ENCODE measurements around the gene SAMD10. TPM values are rescaled to one million over a fixed set of nuclear protein-coding genes. Genes with fewer than 3 reads are reported as not detected.

Gene SAMD10
- total and polyA plus RNA-seq, 12 donors = 1.1 to 8.8 (median 4.4) TPM

MicroRNAs encoded within 50 kb of the gene (microRNA counts, 767-probe panel; counts per million panel counts)
- microRNA hsa-miR-1914-5p (0 counts per million in 2 donors), microRNA hsa-miR-647 (0 counts per million in 2 donors)

Small RNAs within 50 kb of the gene (microRNA-seq; reads per million reads assigned to microRNA genes)
- gene MIR1914 = 0 to 3.4 (median 1.9) reads per million in 3 donors
- 0 to 0.45 (median 0) reads per million in 3 donors for gene MIR647

Small RNAs within 50 kb of the gene (small RNA-seq; reads per million reads assigned to genes)
- 0 reads per million in 2 donors for gene MIR647

Other genes with a start within 250 kb of the SAMD10 start
- 10 to 100 TPM in 4 of 9 donors, 1 to 10 TPM in 5; 1.6 to 32.2 (median 6.3) TPM for gene LIME1, start 243.0 kb downstream of the SAMD10 start, total RNA-seq
- 100 to 1,000 TPM in 1 of 3 donors, 10 to 100 TPM in 1, under 1 TPM in 1; 0.22 to 103 (median 45.0) TPM for gene LIME1, start 243.0 kb downstream of the SAMD10 start, polyA plus RNA-seq
- 100 to 1,000 TPM in 1 of 9 donors, 10 to 100 TPM in 8; 28.4 to 122 (median 46.7) TPM for gene SLC2A4RG, start 239.9 kb downstream of the SAMD10 start, total RNA-seq
- 100 to 1,000 TPM in 2 of 3 donors, 1 to 10 TPM in 1; 7.9 to 210 (median 150) TPM for gene SLC2A4RG, start 239.9 kb downstream of the SAMD10 start, polyA plus RNA-seq
- 10 to 100 TPM in 5 of 9 donors, 1 to 10 TPM in 4; 7.7 to 22.4 (median 13.7) TPM for gene ZBTB46, start 148.4 kb downstream of the SAMD10 start, total RNA-seq
- gene ZBTB46, start 148.4 kb downstream of the SAMD10 start, polyA plus RNA-seq = 10 to 100 TPM in 1 of 3 donors, 1 to 10 TPM in 1, under 1 TPM in 1; 0.77 to 11.3 (median 5.4) TPM
- gene ABHD16B, start 118.1 kb downstream of the SAMD10 start, total RNA-seq = not detected
- gene ABHD16B, start 118.1 kb downstream of the SAMD10 start, polyA plus RNA-seq = 1 to 10 TPM in 1 of 3 donors, under 1 TPM in 1, not detected in 1; 0.54 to 1.2 TPM
- 100 to 1,000 TPM in 6 of 9 donors, 10 to 100 TPM in 3; 81.9 to 125 (median 112) TPM for gene TPD52L2, start 114.4 kb downstream of the SAMD10 start, total RNA-seq
- gene TPD52L2, start 114.4 kb downstream of the SAMD10 start, polyA plus RNA-seq = 100 to 1,000 TPM in 2 of 3 donors, 10 to 100 TPM in 1; 92.2 to 114 (median 110) TPM
- 10 to 100 TPM; 53.8 to 78.0 (median 64.7) TPM for gene DNAJC5, start 84.5 kb downstream of the SAMD10 start, total RNA-seq
- 10 to 100 TPM; 26.5 to 31.7 (median 29.7) TPM for gene DNAJC5, start 84.5 kb downstream of the SAMD10 start, polyA plus RNA-seq
- 10 to 100 TPM; 14.9 to 56.8 (median 37.7) TPM for gene UCKL1, start 23.2 kb downstream of the SAMD10 start, total RNA-seq
- gene UCKL1, start 23.2 kb downstream of the SAMD10 start, polyA plus RNA-seq = 100 to 1,000 TPM in 1 of 3 donors, 10 to 100 TPM in 2; 12.1 to 101 (median 91.3) TPM
- gene ZNF512B, start 9.7 kb downstream of the SAMD10 start, total RNA-seq = 10 to 100 TPM in 7 of 9 donors, 1 to 10 TPM in 2; 8.5 to 24.7 (median 14.0) TPM
- gene ZNF512B, start 9.7 kb downstream of the SAMD10 start, polyA plus RNA-seq = 10 to 100 TPM in 2 of 3 donors, 1 to 10 TPM in 1; 3.5 to 39.4 (median 12.1) TPM
- gene PRPF6, start 1.5 kb upstream of the SAMD10 start, total RNA-seq = 10 to 100 TPM; 49.4 to 73.9 (median 57.6) TPM
- 10 to 100 TPM; 48.3 to 49.8 (median 49.1) TPM for gene PRPF6, start 1.5 kb upstream of the SAMD10 start, polyA plus RNA-seq
- gene C20orf204, start 56.5 kb upstream of the SAMD10 start, total RNA-seq = 1 to 10 TPM in 2 of 9 donors, under 1 TPM in 7; 0.13 to 1.9 (median 0.42) TPM
- gene C20orf204, start 56.5 kb upstream of the SAMD10 start, polyA plus RNA-seq = 1 to 10 TPM in 2 of 3 donors, under 1 TPM in 1; 0.05 to 4.8 (median 1.6) TPM
- 10 to 100 TPM in 5 of 9 donors, 1 to 10 TPM in 3, under 1 TPM in 1; 0.89 to 45.2 (median 30.4) TPM for gene SOX18, start 70.0 kb upstream of the SAMD10 start, total RNA-seq
- gene SOX18, start 70.0 kb upstream of the SAMD10 start, polyA plus RNA-seq = 10 to 100 TPM in 2 of 3 donors, under 1 TPM in 1; 0.59 to 51.0 (median 16.2) TPM
- gene TCEA2, start 83.6 kb upstream of the SAMD10 start, total RNA-seq = 10 to 100 TPM; 12.6 to 78.6 (median 51.2) TPM
- gene TCEA2, start 83.6 kb upstream of the SAMD10 start, polyA plus RNA-seq = 100 to 1,000 TPM in 2 of 3 donors, 10 to 100 TPM in 1; 19.6 to 184 (median 132) TPM
- 10 to 100 TPM in 8 of 9 donors, 1 to 10 TPM in 1; 5.7 to 42.0 (median 16.0) TPM for gene RGS19, start 99.9 kb upstream of the SAMD10 start, total RNA-seq
- gene RGS19, start 99.9 kb upstream of the SAMD10 start, polyA plus RNA-seq = 10 to 100 TPM in 2 of 3 donors, 1 to 10 TPM in 1; 3.0 to 13.5 (median 12.4) TPM
- 1 to 10 TPM; 1.6 to 5.7 (median 3.0) TPM for gene OPRL1, start 100.4 kb upstream of the SAMD10 start, total RNA-seq
- 1 to 10 TPM in 1 of 3 donors, under 1 TPM in 2; 0.24 to 1.6 (median 0.88) TPM for gene OPRL1, start 100.4 kb upstream of the SAMD10 start, polyA plus RNA-seq
- under 1 TPM in 1 of 9 donors, not detected in 8; 0.28 TPM for gene LKAAEAR1, start 104.8 kb upstream of the SAMD10 start, total RNA-seq
- 1 to 10 TPM in 2 of 3 donors, not detected in 1; 1.1 to 1.2 TPM for gene LKAAEAR1, start 104.8 kb upstream of the SAMD10 start, polyA plus RNA-seq
- gene NPBWR2, start 127.9 kb upstream of the SAMD10 start, total RNA-seq = under 1 TPM in 2 of 9 donors, not detected in 7; 0.34 to 0.42 TPM
- gene NPBWR2, start 127.9 kb upstream of the SAMD10 start, polyA plus RNA-seq = under 1 TPM in 2 of 3 donors, not detected in 1; 0.18 to 0.32 TPM
- 1 to 10 TPM in 8 of 9 donors, under 1 TPM in 1; 0.61 to 6.7 (median 2.1) TPM for gene MYT1, start 184.8 kb upstream of the SAMD10 start, total RNA-seq
- gene MYT1, start 184.8 kb upstream of the SAMD10 start, polyA plus RNA-seq = 1 to 10 TPM; 2.4 to 8.5 (median 5.1) TPM

Measured in adrenal gland (tissue), 12 donors.